Heart left ventricle (tissue), 16 donors: ENCODE measurements around the gene RHOH. TPM values are rescaled to one million over a fixed set of nuclear protein-coding genes. Genes with fewer than 3 reads are reported as not detected.

ENCODE experiments used
- ATAC-seq, 4 donors: fragments of 200-7000 bp; cut with Tn5 transposase; one replicate each; pipeline ENCODE4 v1.9.1; 2020 to 2022; ENCODE audit warnings: moderate library complexity in 4 of 4, mild to moderate bottlenecking in 3 of 4, moderate number of reproducible peaks in 1 of 4
- DNase-seq, 5 donors: peaks; one replicate each; pipeline ENCODE4 v3.0.0-alpha.2; 2020
- H3K27ac ChIP-seq, 12 donors: fragments of 200-600 bp; sonication (generic) in 4 of 12; one replicate each; pipeline versions ENCODE4 v1.5.0 to v1.8.0; 2016 to 2022; ENCODE audit warnings: mild to moderate bottlenecking in 2 of 12
- H3K27me3 ChIP-seq, 9 donors: fragments of 200-600 bp; sonication (generic) in 2 of 9; one replicate each; pipeline versions ENCODE4 v1.5.1 to v1.8.0; 2016 to 2022; ENCODE audit warnings: mild to moderate bottlenecking in 3 of 9
- H3K36me3 ChIP-seq, 9 donors: fragments of 200-600 bp; sonication (generic) in 2 of 9; one replicate each; pipeline versions ENCODE4 v1.5.0 to v1.8.0; 2018 to 2022; ENCODE audit warnings: mild to moderate bottlenecking in 2 of 9
- H3K4me1 ChIP-seq, 12 donors: fragments of 200-600 bp; sonication (generic) in 4 of 12; one replicate each; pipeline versions ENCODE4 v1.5.0 to v1.8.0; 2016 to 2022; ENCODE audit warnings: mild to moderate bottlenecking in 3 of 12
- H3K4me3 ChIP-seq, 12 donors: fragments of 200-600 bp; sonication (generic) in 4 of 12; one replicate each; pipeline versions ENCODE4 v1.5.0 to v1.8.0; 2017 to 2022; ENCODE audit warnings: mild to moderate bottlenecking in 9 of 12, moderate library complexity in 4 of 12
- H3K9me3 ChIP-seq, 12 donors: fragments of 200-600 bp; sonication (generic) in 4 of 12; one replicate each; pipeline versions ENCODE4 v1.5.0 to v1.8.0; 2016 to 2022; ENCODE audit warnings: mild to moderate bottlenecking in 1 of 12
- CTCF ChIP-seq, 12 donors: fragments of 200-600 bp; sonication (generic) in 4 of 12; IDR thresholded peaks; one replicate each; pipeline versions ENCODE4 v1.5.0 to v1.8.0; 2018 to 2022; ENCODE audit warnings: antibody characterized with exemption in 12 of 12, mild to moderate bottlenecking in 5 of 12
- POLR2A ChIP-seq, 2 donors: fragments of 450-650 bp; IDR thresholded peaks; one replicate each; pipeline ENCODE4 v1.6.1; 2017; ENCODE audit warnings: antibody characterized with exemption in 2 of 2, mild to moderate bottlenecking in 2 of 2, moderate library complexity in 2 of 2
- WGBS, 4 donors: extraction: QIAGEN DNeasy Blood & Tissue Kit in 2 of 4; methylation state at CpG; one replicate each; pipeline versions ENCODE4 v1.1.5 to v1.1.7; 2013 to 2018; 5-methylcytosine and 5-hydroxymethylcytosine counted together
- intact Hi-C, 10 donors: fragments of 100-400 bp; cut with DNase I; formaldehyde crosslinking; loops; one replicate each; pipeline versions ENCODE4 v1.11.1 to v1.14.2; 2022
- polyA plus RNA-seq, 2 donors: library from polyadenylated mRNA; stranded (reverse); fragments of 200-250 nt; gene quantifications; one replicate each; pipeline ENCODE4 v1.2.3, GENCODE V29; 2013
- total RNA-seq, 9 donors: library from RNA; depleted of rRNA in 2 of 9; stranded (reverse); fragments of >200 nt in 2 of 9; fragmentation: NEBNext Ultra II Directional in 3 of 9; extraction: Animal tissue kit (Norgen Biotek cat#: 25700) in 3 of 9; gene quantifications; one replicate each; pipeline versions ENCODE4 v1.1.0 to v1.2.4, GENCODE V29; 2016 to 2023
- donor health status: ischemic (EF 13 %, LVEDD 7.1; RV severe dilation, severe dysfunction).
- donor health status: healthy with polysubstance abuse.
- donor health status: DM: no; HTN: yes; CAD: no.
- donor health status: DM: no; HTN: no; CAD: no.
- donor health status: ischemic (EF 25% LVEDD 6.9; RV normal size, moderate dysfunction).
- donor health status: ischemic (EF 25% LVEDD 5.7; RV mildly dilated, moderate dysfunction).
- donor health status: healthy.
- donor health status: DM: yes; HTN: yes; CAD: no.
- donor health status: ischemic (EF 35%, LVEDD 5.7; RV mildly dilated, moderate dysfunction).
- donor health status: nonischemic (EF 11% LVEDD 7.7; RV severe dilation, severe dysfunction).
- donor health status: DM: yes; HTN: yes; CAD: no.
- donor health status: PGD.
- donor health status: ischemic (EF 29% LVEDD 5.4; RV normal size, mild dysfunction).
- donor health status: nonischemic (EF 23%, LVEDD 6.1; RV moderate dilation, normal function).

Gene RHOH
- total and polyA plus RNA-seq, 11 donors = 0.30 to 6.6 (median 0.59) TPM; not detected in 5

GRCh38 chr4:40199999-40200874 lies 3.4 kb downstream of the RHOH start:
- peaks cover 0 to 7% (median 0%) of the 10 kb centered on the region in 9 donors for H3K27me3 ChIP-seq
- peaks cover 0 to 40% (median 0%) of the 10 kb centered on the region in 12 donors for H3K4me1 ChIP-seq
- H3K36me3 ChIP-seq = no peaks in the 10 kb centered on the region
- peak overlapping the region in 1 of 12 donors; percentile 54 for H3K4me3 ChIP-seq
- no peaks in the 10 kb centered on the region for H3K9me3 ChIP-seq
- 78 to 85% (median 83%) methylated on average over 15 of the region's 15 CpGs for WGBS, 4 donors
- no peak for TF ChIP-seq CTCF (IDR thresholded peaks at IDR 0.05)
- TF ChIP-seq POLR2A (IDR thresholded peaks at IDR 0.05) = no peak
- peak overlapping the region in 1 of 12 donors; percentile 89 for H3K27ac ChIP-seq
- no peak for DNase-seq
- ATAC-seq = peak in 2 of 4 donors; percentile 22 to 50
- intact Hi-C loops = no loop called here

- DNase-seq = no peak
- peak overlapping the region in 1 of 12 donors; percentile 54 for H3K4me3 ChIP-seq
- peaks cover 0 to 47% (median 0%) of the 10 kb centered on the region in 12 donors for H3K4me1 ChIP-seq
- no peaks in the 10 kb centered on the region for H3K36me3 ChIP-seq
- H3K27me3 ChIP-seq = peaks cover 0 to 7% (median 0%) of the 10 kb centered on the region in 9 donors
- peak overlapping the region in 1 of 12 donors; percentile 89 for H3K27ac ChIP-seq
- no peaks in the 10 kb centered on the region for H3K9me3 ChIP-seq
- WGBS, 4 donors = 76 to 82% (median 79%) methylated on average over 13 of the region's 13 CpGs
- no peak for TF ChIP-seq POLR2A (IDR thresholded peaks at IDR 0.05)
- no peak for TF ChIP-seq CTCF (IDR thresholded peaks at IDR 0.05)
- intact Hi-C loops = no loop called here
- ATAC-seq = peak in 1 of 4 donors; percentile 41
These were observed 4.3 kb downstream of the RHOH start for GRCh38 chr4:40200875-40201801.

GRCh38 chr4:40201898-40202297 lies 5.1 kb downstream of the RHOH start:
- DNase-seq (no peak), ATAC-seq (no peak)
- H3K4me1 ChIP-seq = peaks cover 0 to 55% (median 0%) of the 10 kb centered on the region in 12 donors
- intact Hi-C loops = no loop called here
- H3K27me3 ChIP-seq = peaks cover 0 to 7% (median 0%) of the 10 kb centered on the region in 9 donors
- no peaks in the 10 kb centered on the region for H3K9me3 ChIP-seq
- TF ChIP-seq CTCF (IDR thresholded peaks at IDR 0.05) = no peak
- TF ChIP-seq POLR2A (IDR thresholded peaks at IDR 0.05) = no peak
- H3K36me3 ChIP-seq = no peaks in the 10 kb centered on the region
- peak overlapping the region in 1 of 12 donors; percentile 54 for H3K4me3 ChIP-seq
- 90 to 99% (median 94%) methylated on average over 4 of the region's 4 CpGs for WGBS, 4 donors
- H3K27ac ChIP-seq = peak overlapping the region in 1 of 12 donors; percentile 89
